ENCODE results near the gene HSBP1.

The HSBP1 gene

DNA sequence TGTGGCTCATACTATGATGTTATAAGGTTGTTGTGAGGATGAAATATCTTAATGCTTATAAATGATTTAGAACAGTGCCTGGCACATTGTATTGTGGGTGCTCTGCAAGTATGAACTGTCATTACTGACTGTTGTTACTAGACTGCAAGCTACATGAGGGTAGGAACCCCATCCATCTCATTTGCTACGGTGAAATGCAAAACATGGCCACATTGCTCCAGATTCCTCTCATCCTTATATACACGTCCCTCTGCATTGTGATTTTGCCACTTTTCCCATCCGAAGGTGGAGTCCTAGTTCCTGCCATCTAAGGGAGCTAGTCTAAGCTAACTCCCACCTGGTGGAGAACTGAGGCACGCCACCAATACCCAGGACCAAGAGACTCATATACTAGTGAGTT is 29.8 kb downstream of the HSBP1 start:
- no peak for DNase-seq

DNA sequence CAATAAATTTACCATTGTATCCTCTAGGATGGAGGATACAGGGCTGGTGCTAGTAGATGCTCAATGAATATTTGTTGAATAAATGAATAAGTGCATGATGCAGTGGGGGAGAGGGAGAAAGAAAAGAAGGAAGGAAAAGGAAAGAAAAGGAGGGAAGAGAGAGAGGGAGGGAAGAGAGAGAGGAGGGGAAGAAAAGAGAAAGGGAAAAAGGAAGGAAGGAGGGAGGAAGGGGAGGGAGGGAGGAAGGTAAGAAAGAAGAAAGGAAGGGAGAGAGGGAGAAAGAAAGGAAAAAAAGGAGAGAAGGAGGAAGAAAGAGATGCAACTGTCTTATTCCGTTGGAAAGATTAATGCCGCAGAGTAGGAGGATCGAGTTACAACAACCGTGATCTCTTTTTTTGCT is 30.4 kb downstream of the HSBP1 start:
- no peak for DNase-seq

DNA sequence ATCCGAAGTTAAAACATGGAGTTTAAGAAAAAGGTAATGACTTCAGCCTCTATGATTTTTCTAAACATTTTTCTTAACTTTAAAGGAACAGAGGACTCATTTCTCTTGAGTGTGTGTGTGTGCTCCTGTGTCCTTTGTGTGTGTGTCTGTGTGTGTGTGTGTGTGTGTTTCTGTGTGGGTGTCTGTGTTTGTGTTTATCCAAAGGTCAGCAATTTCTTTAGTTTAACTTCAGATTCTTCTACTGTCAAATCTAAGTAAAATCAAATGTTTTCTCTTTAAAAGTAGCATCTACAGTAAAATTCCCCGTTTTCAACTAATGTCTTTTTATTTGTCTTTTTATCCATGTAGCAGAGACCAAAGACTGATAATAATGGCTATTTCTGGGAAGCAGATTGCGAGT is 31.8 kb downstream of the HSBP1 start:
- DNase-seq, result no peak

DNA sequence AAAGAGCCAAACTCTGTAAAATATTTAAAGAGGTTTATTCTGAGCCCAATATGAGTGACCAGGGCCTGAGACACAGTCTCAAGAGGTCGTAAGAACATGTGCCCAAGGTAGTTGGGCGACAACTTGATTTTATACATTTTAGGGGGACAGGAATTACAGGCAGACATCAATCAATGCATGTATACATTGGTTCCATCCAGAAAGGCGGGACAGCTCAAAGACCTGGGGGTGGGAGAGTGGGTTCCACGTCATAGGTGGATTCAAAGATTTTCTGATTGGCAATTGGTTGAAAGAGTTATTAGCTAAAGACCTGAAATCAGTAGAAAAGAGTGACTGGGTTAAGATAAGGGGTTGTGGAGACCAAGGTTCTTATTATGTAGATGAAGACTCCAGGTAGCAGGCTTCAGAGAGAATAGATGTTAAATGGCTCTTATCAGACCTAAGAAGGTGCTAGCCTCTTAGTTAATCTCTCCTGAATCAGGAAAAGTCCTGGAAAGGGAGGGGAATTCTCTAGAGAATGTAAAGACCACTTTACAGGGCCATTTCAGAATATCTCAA is 32.4 kb downstream of the HSBP1 start:
- no peak for DNase-seq

DNA sequence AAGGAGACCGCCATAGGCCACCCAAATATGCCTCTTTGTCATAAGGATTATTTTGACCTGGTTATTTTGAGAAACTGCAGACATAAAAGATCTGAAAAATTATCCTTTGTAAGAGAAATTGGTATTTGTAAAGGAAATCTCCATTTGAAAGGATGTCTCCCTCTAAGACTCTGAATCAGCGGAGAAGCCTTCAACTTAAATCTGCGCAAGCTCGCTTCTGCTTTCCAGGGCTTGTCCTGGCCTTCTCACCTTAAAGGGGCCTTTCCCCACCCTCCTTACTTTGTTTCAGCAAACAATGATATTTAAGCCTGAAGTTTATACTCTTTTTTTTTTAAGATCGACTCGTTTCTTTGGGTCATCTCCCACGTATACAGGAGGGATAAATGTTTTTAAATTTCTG is 34.5 kb downstream of the HSBP1 start:
- DNase-seq, result no peak

DNA sequence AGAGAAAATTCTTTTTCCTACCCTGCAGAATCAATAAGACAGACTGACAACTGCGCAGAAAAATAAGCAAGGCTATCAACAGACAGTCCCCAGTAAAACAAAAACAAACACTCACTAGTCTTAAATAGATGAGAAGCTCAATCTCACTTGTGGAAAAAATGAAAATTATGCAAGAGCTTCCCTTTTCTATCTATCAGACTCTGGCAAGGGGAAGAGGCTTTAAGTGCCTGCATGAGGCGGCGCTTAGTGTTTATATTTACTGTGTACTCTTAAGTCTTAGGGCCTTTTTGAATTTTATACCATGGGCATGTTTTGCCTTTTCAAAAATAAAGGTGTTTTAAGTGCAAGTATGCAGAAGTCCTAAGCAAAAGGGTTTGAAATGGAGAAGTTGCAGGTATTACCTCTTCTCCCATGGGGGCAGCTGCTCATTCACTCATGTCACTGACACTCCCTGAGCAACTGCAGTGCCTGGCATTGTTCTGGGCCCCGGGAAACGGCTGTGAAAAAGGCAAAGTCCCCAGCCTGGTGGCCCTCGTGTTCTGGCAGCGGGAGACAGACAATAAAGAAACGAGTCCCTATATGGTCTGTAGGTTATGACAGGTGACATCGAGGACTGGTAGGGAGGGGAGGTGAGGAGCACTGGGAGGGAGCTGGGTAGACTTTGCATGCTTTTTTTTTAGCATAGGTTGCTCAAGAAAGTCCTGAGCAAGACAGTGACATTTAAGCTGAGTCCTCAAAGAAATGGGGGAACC is 35.2 kb downstream of the HSBP1 start:
- DNase-seq, result no peak

DNA sequence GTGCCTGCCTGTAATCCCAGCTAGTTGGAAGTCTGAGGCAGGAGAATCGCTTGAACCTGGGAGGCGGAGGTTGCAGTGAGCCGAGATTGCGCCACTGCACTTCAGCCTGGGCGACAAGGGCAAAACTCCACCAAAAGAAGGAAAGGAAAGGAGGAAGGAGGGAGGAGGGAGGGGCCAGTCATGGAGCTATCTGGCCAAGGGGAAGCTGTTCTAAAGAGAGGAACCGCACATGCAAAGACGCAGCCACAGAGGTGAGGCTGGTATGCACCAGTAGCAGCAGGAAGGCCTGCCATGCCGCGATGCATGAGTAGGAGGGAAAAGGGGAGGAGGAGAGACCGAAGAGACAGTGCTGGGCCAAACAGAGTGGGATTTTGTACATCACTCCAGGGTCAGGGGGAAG is 35.9 kb downstream of the HSBP1 start:
- no peak for DNase-seq

DNA sequence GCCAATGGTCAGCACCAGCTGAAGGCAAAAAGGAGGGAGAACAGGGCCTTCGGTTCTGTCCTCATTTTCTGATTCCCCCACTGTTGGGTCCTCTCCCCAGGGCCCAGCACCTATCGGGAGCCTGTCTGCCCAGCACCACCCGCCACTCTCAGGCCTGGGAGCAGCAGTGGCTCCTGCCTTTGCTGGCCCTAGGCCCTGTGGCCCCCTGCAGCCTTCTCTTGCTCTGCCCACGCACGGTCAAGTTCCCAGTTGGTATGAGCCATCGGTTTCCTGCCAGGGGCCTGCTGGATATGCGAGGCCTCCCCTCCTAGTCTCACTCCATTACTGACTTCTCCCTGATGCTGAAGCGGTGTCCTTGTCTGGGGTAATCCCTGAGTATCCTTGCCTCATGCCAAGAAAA is 37.5 kb downstream of the HSBP1 start:
- no peak for DNase-seq

DNA sequence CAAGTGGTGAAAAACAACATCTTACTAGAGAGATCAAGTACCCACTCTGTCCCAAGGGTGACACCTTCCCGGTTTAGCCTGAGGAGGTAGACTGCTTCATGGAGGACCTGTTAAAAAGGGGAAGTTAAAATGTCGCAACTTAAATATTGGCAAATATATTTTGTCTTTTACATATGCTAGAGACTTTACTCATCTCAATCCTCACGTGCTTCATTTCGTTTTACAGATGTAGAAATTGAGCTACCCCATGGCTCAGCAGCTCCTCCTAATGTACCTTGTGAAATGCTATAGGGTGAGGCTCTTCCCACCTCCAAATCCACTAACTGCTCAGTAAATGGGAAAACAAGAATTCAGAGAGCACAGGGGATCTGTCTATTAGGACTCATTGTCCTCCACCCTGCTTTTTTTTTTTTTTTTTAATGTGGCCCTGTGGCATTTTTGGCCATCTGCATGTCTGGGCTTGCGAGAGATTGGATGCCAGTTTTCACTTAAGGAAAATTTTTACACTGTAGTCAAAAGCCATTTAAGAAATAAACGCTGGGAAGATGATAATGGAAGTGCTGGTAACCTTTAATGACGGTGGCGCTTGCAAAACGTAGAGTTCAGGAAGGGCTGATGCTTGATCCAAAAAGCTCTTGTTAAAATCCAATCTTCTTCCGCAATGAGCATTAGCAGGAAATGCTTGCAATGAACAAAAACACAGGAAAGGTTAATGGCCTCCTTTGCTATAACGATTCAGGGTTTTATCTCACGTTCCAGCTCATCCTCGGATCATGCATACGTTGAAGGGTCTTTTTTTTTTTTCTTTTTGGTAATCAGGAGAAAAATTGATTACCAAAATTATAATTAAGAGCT is 39.8 kb downstream of the HSBP1 start:
- no peak for DNase-seq

DNA sequence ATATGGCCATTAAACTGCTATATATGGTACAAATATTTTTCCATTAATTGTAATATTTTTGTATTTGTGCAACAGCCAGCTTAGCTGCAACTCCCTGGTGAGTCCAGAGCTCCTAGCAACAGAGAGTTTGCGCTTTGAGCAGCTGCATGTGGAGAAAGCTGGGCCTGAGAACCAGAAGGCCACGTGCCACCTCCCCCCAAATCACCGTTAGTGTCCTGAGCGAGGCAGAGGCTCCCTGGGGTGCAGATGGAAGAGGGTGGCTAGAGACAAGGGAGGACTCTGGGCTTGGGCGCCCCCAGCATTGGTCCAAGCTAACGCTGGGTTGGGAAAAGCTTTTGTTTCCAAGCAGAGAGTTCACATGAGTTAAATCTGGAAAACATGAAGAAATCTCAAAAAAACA is 41.6 kb downstream of the HSBP1 start:
- DNase-seq, result no peak

DNA sequence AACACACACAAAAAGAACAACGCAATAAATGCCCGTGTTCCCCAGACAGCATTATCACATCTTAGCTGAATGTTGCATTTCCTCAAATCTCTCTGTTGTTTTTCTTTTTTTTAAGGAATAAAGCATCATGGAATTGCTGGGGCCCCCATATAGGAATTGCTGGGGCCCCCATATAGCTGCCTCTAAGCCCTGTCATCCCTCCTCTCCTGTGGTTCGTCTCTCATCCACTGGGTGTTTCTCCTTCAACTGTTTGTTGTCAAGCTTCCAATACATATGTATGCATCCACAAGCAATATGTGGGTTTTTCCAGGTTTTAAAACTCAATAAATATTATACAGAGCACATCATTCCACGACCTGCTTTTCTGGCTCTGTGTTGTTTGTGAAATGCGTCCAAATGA is 43.2 kb downstream of the HSBP1 start:
- no peak for DNase-seq

DNA sequence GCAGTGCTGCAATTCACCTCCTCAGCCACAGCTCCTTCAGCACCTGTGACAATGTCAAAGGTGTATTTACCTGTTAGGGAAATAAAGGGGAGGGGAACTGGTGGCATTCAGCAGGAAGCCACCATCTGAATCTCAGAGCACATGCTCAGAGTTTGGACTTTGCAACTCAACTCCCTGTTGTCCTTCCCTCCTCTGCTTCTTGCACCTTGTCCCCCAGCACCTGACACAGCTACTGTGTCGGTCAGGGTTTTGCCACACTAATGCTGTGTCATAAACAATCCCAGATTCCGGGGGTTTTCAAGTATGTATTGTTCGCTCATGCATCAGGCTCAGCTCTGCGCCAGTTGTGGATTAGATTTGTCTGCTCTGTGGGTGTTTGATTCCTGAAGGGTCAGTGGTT is 43.7 kb downstream of the HSBP1 start:
- no peak for DNase-seq

DNA sequence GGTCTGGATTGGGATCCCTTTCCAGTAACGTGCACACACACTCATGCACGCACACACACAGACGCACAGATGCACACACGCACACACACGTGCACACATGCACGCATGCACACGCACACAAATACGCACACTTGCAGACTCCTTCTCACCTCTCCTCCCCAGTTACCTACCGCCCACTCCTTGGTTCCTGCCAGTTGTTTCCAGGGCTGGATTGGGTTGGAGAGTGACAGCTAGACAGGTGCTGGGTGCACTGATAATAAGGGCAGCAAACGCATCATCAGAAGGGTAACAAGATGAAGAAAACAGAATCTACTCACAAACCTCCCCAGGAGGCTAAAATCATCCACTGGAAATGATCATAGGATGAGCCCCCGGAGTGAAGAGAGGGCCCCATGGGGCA is 45.0 kb downstream of the HSBP1 start:
- DNase-seq, result no peak

DNA sequence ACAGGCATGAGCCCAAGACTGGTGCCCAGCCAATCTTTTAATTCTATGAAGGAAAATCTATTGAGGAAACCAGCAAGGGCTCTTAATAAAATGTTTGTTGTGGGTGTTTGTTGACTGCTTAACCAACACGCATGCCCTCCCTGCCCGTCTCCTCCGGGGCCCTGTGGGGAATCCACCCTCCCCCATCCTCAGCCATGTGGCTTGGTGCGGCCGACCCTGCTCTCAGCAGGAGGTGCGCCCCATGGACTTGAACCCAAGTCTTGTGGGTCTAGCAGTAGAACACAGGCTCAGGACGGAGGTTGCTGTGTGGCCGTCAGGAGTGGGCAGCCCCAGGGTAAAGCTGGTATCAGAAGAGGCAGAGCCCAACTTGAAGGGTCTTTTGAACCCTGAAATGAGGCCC is 46.1 kb downstream of the HSBP1 start:
- no peak for DNase-seq

DNA sequence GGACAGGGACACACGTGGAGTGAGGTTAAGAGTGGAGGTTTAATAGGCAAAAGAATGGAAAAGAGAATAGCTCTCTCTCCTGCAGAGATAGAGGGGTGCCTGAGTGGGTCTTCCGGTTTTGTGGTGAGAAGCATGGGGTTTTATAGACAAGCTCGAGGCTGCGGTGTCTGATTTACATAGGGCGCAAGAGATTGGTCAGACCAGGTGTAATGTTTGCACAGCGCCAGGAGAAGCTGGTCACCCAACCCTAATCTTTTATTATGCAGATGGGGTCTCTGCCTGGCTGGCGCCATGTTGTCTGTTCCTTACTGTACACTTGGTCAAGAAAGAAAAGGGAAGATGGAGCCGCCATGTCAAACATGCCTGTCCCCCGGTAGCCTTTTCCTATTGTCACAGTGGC is 46.6 kb downstream of the HSBP1 start:
- DNase-seq, result no peak

DNA sequence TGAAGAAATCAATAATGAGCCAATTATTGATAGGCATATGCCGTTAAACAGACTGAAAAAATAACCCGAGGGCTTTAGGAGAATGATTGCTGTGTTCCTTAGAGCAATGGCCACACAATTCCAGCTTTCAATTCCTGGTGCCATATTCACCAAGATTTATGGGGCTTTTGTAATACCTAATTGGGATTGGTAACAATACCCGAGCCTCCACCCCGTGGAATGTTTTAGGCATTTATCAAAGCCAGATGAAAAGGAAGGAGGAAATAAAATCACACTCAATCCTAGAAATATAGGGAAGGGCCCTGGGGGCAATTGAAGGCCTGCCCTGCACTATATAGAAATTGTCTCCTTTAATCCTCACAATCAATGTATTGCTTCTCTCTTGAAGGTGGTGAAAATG is 49.0 kb downstream of the HSBP1 start:
- DNase-seq, result no peak

DNA sequence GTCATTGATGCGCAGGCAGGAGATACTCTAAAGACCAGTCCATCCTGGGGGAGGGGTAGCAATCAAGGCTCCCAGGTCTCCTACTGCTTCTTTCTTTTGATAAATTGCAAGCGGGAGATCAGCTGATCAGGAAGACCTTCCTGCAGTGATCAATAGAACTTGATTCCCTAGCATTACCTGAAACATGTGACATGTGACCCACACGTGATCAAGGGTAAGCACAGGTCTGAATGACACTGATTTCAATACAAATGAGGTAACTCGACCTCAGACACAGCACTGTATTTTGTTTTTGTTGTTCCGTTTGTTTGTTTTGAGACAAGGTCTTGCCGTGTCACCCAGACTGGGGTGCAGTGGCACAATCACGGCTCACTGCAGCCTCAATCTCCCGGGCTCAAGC is 51.5 kb downstream of the HSBP1 start:
- DNase-seq, result no peak

DNA sequence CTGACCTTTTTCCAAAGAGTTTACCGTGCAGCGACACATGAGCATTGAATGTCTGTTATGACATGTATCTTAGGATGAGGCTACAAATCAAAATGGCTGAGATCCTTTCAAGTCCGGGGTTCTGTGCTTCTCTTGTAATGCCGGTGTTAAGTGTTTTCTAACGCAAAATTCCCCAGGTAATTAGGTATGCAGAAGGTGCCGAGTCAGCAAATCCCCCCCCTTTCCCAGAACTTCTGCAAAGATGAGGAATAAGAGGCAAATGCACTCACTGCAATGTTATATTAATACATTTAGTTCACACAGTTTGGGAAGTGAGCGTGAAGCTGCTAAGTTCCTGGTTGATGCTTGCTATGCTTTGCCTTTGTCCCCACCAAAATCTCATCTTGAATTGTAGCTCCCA is 54.9 kb downstream of the HSBP1 start:
- DNase-seq, result no peak

DNA sequence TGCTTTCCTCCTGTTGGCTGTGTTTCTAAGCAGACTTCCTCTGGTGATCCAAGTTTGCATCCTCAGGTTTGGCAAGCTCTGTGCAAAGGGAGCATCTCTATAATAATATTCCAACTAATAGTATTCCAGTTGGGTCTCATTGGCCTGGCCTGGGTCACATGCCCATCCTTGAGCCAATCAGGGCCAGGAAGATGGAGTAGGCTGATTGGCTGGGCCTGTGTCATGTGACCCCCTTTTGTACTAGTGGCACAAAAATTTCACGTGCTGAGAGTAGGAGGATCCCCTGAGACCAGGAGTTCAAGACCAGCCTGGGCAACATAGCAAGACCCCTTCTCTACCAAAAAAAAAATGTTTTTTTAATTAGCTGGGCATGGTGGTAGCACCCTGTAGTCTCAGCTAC is 55.9 kb downstream of the HSBP1 start:
- no peak for DNase-seq
